GM10248 (cell line): ENCODE data around the gene POU2F2.

Experiments used
- CTCF ChIA-PET: fragments of 300-600 bp; sonication (Branson Sonifier 250); formaldehyde crosslinking; extraction: SDS; loops from one replicate; lab custom pipeline; 2021; ENCODE audit warnings: antibody characterized with exemption; lab: Yijun Ruan, JAX
- POLR2A ChIA-PET: fragments of 350-650 bp; sonication (Branson Sonifier 250); formaldehyde crosslinking; extraction: SDS; loops from one replicate; lab custom pipeline; 2020; ENCODE audit warnings: antibody characterized with exemption; lab: Yijun Ruan, JAX
- DNase-seq: peaks from one replicate; pipeline ENCODE4 v3.0.0; 2012; ENCODE audit errors: extremely low spot score
- TF ChIP-seq, protein P1 (sequence below): IDR thresholded peaks from 2 replicates; pipeline ENCODE4 v1.5.1; 2012; ENCODE audit warnings: mild to moderate bottlenecking, low read depth; ENCODE audit errors: extremely low read depth, missing control alignments, control extremely low read depth

Gene POU2F2

GRCh38 chr19:42158926-42159325, 26.7 kb upstream of the POU2F2 start:
- TF ChIP-seq, protein P1, sequence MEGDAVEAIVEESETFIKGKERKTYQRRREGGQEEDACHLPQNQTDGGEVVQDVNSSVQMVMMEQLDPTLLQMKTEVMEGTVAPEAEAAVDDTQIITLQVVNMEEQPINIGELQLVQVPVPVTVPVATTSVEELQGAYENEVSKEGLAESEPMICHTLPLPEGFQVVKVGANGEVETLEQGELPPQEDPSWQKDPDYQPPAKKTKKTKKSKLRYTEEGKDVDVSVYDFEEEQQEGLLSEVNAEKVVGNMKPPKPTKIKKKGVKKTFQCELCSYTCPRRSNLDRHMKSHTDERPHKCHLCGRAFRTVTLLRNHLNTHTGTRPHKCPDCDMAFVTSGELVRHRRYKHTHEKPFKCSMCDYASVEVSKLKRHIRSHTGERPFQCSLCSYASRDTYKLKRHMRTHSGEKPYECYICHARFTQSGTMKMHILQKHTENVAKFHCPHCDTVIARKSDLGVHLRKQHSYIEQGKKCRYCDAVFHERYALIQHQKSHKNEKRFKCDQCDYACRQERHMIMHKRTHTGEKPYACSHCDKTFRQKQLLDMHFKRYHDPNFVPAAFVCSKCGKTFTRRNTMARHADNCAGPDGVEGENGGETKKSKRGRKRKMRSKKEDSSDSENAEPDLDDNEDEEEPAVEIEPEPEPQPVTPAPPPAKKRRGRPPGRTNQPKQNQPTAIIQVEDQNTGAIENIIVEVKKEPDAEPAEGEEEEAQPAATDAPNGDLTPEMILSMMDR, result no peak
- POLR2A ChIA-PET, result no interaction called here
- CTCF ChIA-PET, result interaction anchor here (0.9 to 2.9 kb wide), 4 partner anchors 26 to 366 kb away, joined by 3 to 10 read pairs (median 6); partner anchors contain the start of gene POU2F2

DNA sequence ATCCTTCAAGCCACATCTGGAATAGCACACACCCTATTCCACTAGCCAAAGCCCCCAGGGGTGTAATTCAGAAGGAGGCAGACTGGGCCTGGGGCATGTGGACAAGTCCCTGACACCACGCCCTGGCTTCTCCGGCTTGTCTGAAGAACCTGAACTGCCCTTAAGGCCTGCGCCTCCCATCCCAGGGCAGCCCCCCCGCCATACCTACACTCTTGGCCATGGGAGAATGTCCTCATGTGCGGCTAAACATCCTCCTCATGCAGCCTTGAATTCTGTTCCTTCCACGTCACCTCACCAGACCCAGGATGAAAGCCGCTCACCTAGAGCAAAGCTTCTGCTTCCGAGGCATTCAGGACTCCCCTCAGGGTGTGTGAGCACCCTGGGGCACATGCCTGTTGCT, 24.3 kb upstream of the POU2F2 start:
- no peak for DNase-seq
- ChIA-PET POLR2A (no interaction called here), CTCF (interaction anchor here (0.9 to 1.3 kb wide), 3 partner anchors 17 to 29 kb away, joined by 3 to 4 read pairs (median 3); partner anchors contain the start of gene POU2F2)
- TF ChIP-seq, protein P1, result no peak

More at GRCh38 chr19:42158926-42159325, 26.7 kb upstream of the POU2F2 start:
- DNase-seq, result no peak

DNA sequence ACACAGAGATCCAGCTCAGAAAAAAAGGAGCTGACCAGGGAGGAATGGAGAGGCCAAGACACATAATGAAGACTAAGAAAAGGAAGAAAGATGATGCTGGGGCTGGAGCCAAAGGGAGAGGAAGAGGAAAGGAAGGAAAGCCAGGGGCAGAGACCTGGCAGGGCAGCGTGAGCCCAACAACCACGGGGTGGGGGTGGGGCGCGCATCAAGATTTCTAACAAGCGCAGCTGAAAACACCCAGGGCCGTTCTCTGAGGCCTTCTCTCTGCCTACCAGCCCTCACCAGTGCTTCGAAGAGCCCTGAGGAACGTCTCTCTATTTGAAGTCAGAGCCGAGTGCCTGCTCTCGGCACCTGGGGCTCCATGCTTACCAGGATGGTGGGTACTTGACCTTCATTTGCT, 23.6 kb upstream of the POU2F2 start:
- CTCF ChIA-PET, result interaction anchor here (0.9 to 1.1 kb wide), 3 partner anchors 23 to 29 kb away, joined by 3 to 4 read pairs (median 3); partner anchors contain the start of gene POU2F2

GRCh38 chr19:42154471-42155323, 22.5 kb upstream of the POU2F2 start:
- TF ChIP-seq, protein P1, result no peak
- DNase-seq, result peak; percentile 54
- ChIA-PET CTCF (no interaction called here), POLR2A (no interaction called here)

More for the DNA sequence above, 23.6 kb upstream of the POU2F2 start:
- POLR2A ChIA-PET, result no interaction called here
- no peak for DNase-seq
- TF ChIP-seq, protein P1, result no peak

DNA sequence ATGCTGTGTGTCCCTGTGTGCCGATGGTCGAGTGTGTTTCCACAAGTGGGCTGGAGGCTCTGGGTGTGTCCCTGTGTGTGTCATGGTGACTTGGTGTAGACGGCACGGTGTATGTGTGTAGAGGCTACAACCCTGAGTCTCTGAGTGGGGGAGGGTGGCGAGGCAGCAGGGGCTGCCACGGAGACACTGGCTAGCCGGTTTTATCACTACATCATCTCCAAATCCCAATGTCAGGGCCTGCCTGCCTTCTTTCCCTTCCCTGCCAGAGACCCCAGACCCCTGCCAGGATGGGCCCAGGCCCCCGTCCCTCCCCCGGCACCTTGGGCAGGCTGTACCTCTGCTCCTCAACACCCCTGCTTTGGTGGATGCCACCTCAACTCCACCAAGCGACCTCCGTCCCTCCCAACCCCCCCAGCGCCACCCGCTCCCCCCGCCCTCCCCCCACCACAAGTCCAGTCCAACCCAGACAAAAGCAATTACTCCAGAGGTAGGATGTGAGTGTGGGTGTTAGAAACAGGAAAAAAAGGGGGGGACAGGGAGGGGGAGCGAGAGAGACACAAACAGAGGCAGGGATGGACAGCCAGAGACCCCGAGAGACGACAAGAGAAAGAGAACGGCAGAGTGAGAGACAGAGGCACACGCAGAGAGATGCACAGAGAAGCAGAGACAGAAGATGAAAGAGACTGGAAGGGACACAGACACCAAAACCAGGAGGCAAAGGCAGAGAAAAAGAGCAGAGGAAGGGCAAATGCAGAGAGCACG, 21.6 kb upstream of the POU2F2 start:
- ChIA-PET POLR2A (no interaction called here), CTCF (no interaction called here)
- TF ChIP-seq, protein P1, result no peak
- DNase-seq, result no peak
